CD4-positive, alpha-beta T cell treated with Interleukin-6 for 4 hours (primary cell): Measurements from ENCODE around the gene ZNF79.
"Not testable (repeated sequence)": the region's sequence is repeated elsewhere in the genome, so short reads cannot be mapped to it uniquely, and the experiment has no call there.

Experiments
- DNase-seq: peaks from one replicate; pipeline ENCODE4 v3.0.0-alpha.2; 2020; ENCODE audit warnings: mixed read lengths

The ZNF79 gene

GRCh38 chr9:127458921-127459320 lies 34.7 kb downstream of the ZNF79 start:
- no peak for DNase-seq

DNA sequence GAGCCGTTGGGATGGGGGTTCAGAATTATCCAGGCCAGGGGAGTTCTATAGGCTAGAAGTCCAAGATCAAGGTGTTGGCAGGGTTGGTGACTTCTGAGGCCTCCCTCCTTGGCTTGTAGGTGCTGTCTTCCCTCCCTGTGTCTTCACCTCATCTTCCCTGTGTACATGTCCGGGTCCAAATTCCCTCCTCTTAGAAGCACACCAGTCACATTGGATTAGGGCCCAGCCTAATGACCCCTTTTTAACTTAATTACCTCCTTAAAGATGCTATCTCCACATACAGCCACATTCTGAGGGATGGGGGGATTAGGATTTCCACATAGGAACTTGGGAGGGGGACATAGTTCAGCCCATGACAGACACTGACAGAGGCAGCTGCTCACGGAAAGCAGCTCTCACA lies 39.2 kb downstream of the ZNF79 start:
- DNase-seq = no peak

GRCh38 chr9:127463911-127464310 lies 39.7 kb downstream of the ZNF79 start:
- no peak for DNase-seq

DNA sequence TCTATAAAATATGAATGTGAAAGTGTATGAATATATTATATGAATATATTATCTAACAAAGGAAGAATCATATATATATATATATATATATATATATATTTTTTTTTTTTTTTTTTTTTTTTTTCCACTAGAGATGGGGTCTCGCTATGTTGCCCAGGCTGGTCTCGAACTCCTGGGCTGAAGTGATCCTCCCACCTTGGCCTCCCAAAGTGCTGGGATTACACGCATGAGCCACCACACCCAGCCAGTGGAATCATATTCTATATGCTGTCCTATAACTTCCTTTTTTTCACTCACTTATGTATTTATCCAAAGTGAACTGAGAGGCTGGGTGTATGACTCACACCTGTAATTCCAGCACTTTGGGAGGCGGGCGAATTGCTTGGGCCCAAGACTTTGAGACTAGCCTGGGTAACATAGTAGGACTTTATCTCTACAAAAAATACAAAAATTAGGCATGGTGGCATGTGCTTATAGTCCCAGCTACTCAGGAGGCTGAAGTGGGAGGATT lies 42.3 kb downstream of the ZNF79 start:
- not testable (repeated sequence) for DNase-seq

DNA sequence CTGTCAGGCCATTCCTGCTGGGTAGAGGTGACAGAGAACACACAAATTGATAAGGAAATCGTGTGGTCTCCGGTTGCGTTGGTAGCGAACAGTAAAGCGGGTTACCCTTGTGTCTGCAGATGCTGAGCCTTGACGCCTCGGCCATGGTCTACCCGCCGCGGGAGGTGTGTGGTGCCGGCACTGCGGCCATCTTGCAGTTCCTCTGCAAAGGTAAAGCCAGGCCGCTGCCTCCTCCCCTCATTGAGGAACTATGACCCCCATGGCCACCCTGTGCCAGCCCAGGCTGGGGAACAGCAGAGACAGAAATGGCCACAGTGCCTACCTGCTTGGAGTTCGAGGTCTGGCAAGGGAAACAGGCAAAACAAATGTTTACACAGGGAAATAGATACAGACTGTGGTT lies 43.4 kb downstream of the ZNF79 start:
- no peak for DNase-seq

- no peak for DNase-seq
Observed at GRCh38 chr9:127470662-127471061, 46.5 kb downstream of the ZNF79 start.

GRCh38 chr9:127473501-127473900 lies 49.3 kb downstream of the ZNF79 start:
- no peak for DNase-seq

DNA sequence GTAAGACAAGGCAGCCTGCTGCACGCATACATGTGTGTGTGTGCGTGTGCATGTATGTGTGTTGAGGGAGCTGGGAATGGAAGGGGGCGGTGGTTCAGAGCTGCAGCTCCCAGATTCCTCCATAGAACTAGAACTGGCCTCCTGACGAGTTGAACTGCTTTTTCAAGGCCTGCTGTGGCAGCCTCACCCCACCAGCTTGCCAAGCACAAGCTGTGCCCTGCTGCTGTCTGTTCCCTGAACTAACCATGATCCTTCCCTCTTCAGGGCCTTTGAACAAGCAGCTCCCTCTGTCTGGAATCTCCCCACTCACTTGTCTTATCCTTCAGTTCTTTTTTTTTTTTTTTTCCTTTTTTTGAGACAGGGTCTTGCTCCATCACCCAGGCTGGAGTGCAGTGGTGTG lies 49.8 kb downstream of the ZNF79 start:
- no peak for DNase-seq

DNA sequence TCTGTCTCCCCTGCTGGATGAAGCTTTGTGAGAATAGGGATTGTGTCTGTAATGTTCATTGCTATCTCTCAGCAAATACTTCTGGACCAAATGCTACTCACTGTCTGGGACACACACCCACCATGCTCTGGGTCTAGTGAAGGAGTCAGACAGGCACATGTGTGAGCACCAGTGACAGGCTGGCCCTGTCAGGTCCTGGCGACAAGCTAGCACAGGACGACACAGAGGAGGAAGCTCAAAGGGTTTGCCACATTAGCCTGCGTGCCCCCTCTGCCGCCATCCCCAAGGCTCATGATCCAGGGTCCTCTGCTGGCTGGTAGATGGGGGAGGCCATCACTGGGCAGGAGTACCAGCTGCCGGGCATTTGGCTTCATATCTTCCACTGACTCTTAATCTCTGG lies 50.4 kb downstream of the ZNF79 start:
- no peak for DNase-seq

GRCh38 chr9:127479507-127480081 lies 55.4 kb downstream of the ZNF79 start:
- DNase-seq = no peak

DNA sequence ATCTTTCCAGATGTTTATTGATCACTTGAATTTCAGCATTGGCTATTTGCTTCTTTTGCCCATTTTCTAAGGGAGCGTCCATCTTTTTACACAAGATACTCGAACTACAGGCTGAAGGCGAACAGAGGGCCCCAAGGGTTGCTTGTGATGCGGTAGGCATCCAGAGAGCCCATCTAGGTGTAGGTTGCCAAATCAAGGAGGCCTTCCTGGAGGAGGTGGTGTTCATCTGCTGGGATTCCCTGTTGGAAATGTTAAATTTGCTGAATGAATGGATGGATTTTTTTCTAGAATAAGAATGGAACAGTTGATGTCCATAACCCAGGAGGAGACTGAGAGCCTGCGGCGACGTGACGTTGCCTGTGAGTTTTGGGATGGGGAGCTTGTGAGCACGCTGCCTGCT lies 58.5 kb downstream of the ZNF79 start:
- DNase-seq = no peak

GRCh38 chr9:127485995-127486394 lies 61.8 kb downstream of the ZNF79 start:
- DNase-seq = no peak

DNA sequence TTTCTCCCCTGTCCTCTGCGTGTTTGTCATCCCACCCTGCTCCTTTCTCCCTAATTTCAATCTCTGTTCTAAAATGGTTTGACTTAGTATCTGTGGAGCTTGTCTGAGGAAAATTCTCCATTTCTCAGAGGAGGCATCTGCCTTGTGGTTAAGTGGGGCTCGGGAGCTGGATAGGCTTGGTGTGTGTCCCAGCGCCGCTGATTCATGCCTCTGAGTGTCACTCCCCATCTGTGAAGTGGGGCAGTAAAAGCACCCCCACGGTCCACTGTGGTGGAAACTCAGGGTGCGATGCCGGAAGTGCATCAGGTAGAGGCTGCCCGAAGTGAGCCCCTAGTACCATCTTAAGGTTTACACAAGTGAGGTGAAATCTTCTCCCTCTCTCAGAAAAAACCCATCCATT lies 64.8 kb downstream of the ZNF79 start:
- no peak for DNase-seq

DNA sequence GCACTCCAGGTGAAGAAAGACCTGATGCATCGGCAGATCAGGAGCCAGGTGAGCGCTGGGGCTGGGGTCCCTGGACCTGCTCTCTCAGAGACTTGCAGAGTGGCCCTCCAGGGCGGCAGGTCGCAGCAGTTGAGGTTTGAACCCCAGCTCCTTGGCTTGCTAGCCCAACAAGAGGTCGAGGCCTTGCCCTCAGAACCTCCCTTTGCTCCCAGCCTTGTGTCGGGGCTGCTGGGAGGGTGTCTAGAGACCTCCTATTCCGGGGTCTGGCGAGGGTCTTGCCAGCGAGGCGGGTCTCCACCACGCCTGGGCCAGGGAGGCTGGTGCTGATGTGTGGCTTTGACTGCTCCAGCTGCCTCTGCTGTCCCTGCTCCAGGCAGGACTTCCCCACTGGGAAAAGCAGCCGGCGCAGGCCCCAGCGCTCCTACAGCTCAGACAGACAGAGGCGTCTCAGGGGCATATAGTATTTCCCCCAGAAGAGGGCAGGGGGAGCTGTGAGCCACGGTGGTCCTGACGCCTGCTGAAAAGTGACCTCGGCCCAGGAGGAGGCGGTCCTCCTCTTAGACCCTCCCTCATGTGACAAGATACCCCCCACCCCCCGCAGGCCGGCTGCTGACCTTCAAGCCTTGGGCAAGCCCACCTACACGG lies 65.4 kb downstream of the ZNF79 start:
- DNase-seq = no peak

DNA sequence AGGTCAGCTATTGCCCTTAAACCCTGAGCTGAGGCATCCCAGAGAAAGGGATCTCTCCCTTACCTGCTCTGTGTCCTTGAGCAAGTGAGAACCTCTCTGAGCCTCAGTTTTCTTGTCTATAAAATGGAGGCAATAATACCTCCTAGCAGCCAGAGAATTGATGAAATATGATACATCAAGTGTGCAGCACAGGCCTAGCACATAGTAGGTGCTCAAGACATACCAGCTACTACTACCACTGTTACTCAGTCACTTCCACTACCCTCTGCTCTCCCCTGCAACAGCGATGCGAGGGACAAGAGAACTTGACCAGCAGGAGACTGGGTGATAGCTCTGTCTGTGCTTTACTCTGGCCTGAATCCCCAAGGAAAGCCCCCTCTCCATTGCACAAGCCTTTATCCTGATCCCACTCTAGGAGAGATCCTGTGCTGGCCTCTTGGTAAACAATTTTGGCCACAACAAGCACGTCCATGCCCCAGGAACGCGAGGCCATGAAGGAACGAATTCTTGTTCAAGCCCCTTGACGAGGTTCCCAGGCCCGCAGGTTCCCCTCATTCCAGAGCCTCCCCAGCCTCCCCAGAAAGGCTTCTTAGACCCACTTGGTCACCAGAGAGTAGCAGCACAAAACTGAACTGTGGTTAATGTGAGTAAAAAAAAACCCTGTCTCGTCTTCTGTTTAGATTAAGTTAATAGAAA lies 66.5 kb downstream of the ZNF79 start:
- no peak for DNase-seq

- no peak for DNase-seq
Observed at GRCh38 chr9:127491516-127491915, 67.3 kb downstream of the ZNF79 start.

GRCh38 chr9:127492616-127493015 lies 68.4 kb downstream of the ZNF79 start:
- DNase-seq = no peak

GRCh38 chr9:127493592-127494303 lies 69.6 kb downstream of the ZNF79 start:
- DNase-seq = no peak

DNA sequence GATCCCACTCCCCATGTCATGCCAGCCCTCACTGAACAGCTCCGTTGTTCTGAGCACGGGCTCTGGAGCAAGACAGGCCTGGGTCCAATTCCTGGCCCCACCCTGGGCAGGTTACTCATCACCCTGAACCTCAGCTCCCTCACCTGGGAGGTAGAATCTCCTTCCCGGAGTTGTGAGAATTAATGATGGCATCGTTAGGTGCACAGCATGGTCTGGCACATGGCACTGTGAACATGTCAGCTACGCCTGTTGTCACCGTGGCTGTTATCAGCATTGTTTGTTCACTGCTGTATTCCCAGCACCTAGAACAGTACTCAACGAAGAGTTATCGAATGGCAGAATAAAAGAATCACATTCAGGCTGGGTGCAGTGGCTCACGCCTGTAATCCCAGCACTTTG lies 70.1 kb downstream of the ZNF79 start:
- DNase-seq = no peak
